Mesenchymal stem cell (in vitro differentiated cells and primary cell): ENCODE measurements around the gene TGM4. TPM values are rescaled to one million over a fixed set of nuclear protein-coding genes. Genes with fewer than 3 reads are reported as not detected.

Source experiments
- DNase-seq: peaks from one replicate; pipeline ENCODE4 v3.0.0-alpha.2; 2013
- H2AFZ ChIP-seq: one replicate; pipeline ENCODE4 v1.6.1; 2013; ENCODE audit warnings: low read depth, mild to moderate bottlenecking, control low read depth, inconsistent platforms, low read length, moderate library complexity
- H2AK5ac ChIP-seq: 2 replicates; pipeline ENCODE4 v1.6.1; 2013; ENCODE audit warnings: low read length, moderate library complexity, mild to moderate bottlenecking, inconsistent platforms; ENCODE audit not compliant: severe bottlenecking
- H2BK120ac ChIP-seq: one replicate; pipeline ENCODE4 v1.6.1; 2013; ENCODE audit warnings: low read depth, mild to moderate bottlenecking, inconsistent platforms, low read length, moderate library complexity
- H2BK12ac ChIP-seq, 2 experiments: one replicate each; pipeline ENCODE4 v1.6.1; 2013; ENCODE audit warnings: inconsistent platforms in 2 of 2, low read length in 2 of 2, mild to moderate bottlenecking in 2 of 2, moderate library complexity in 2 of 2, control low read depth in 1 of 2
- H2BK15ac ChIP-seq: one replicate; pipeline ENCODE4 v1.6.1; 2013; ENCODE audit warnings: mild to moderate bottlenecking, low read depth, inconsistent platforms; ENCODE audit not compliant: poor library complexity, severe bottlenecking
- H2BK5ac ChIP-seq: 2 replicates; pipeline ENCODE4 v1.6.1; 2013; ENCODE audit warnings: low read depth, mild to moderate bottlenecking, low read length, control low read depth, inconsistent platforms; ENCODE audit not compliant: poor library complexity, severe bottlenecking
- H3K14ac ChIP-seq, 2 experiments: one replicate each; pipeline ENCODE4 v1.6.1; 2013; ENCODE audit warnings: inconsistent platforms in 2 of 2, low read length in 2 of 2, control low read depth in 1 of 2, mild to moderate bottlenecking in 1 of 2, moderate library complexity in 1 of 2
- H3K18ac ChIP-seq, 2 experiments: one replicate each; pipeline ENCODE4 v1.6.1; 2013; ENCODE audit warnings: inconsistent platforms in 2 of 2, low read length in 2 of 2, control low read depth in 1 of 2, low read depth in 1 of 2, mild to moderate bottlenecking in 1 of 2
- H3K23ac ChIP-seq, 2 experiments: one replicate each; pipeline ENCODE4 v1.6.1; 2013; ENCODE audit warnings: inconsistent platforms in 2 of 2, low read length in 2 of 2, mild to moderate bottlenecking in 2 of 2, moderate library complexity in 2 of 2, control low read depth in 1 of 2
- H3K27ac ChIP-seq: 2 replicates; pipeline ENCODE4 v1.5.1; 2013; ENCODE audit warnings: mild to moderate bottlenecking, moderate library complexity, low read length, control low read depth, inconsistent platforms; ENCODE audit not compliant: poor library complexity, severe bottlenecking
- H3K27me3 ChIP-seq, 2 experiments: 2 replicates each; pipeline versions ENCODE4 v1.6.1 to v1.7.0; 2013; ENCODE audit warnings: low read length in 2 of 2, mild to moderate bottlenecking in 2 of 2, moderate library complexity in 2 of 2, control low read depth in 1 of 2, inconsistent platforms in 1 of 2; ENCODE audit not compliant: control insufficient read depth in 1 of 2, insufficient read depth in 1 of 2
- H3K36me3 ChIP-seq, 2 experiments: 2 replicates each; pipeline versions ENCODE4 v1.6.1 to v1.7.0; 2013; ENCODE audit warnings: low read length in 2 of 2, control low read depth in 1 of 2, inconsistent platforms in 1 of 2, low read depth in 1 of 2, mild to moderate bottlenecking in 1 of 2; ENCODE audit not compliant: insufficient read depth in 2 of 2, control insufficient read depth in 1 of 2
- H3K4ac ChIP-seq, 2 experiments: one replicate each; pipeline ENCODE4 v1.6.1; 2013; ENCODE audit warnings: inconsistent platforms in 2 of 2, low read length in 2 of 2, mild to moderate bottlenecking in 2 of 2, moderate library complexity in 2 of 2, control low read depth in 1 of 2, low read depth in 1 of 2
- H3K4me1 ChIP-seq: 2 replicates; pipeline ENCODE4 v1.6.1; 2013; ENCODE audit warnings: low read depth, low read length, control low read depth; ENCODE audit not compliant: control insufficient read depth, insufficient read depth
- H3K4me2 ChIP-seq: 2 replicates; pipeline ENCODE4 v1.6.1; 2013; ENCODE audit warnings: low read length, mild to moderate bottlenecking, inconsistent platforms; ENCODE audit not compliant: poor library complexity, severe bottlenecking
- H3K4me3 ChIP-seq, 2 experiments: 2 replicates each; pipeline versions ENCODE4 v1.5.1 to v1.7.0; 2013; ENCODE audit warnings: low read length in 2 of 2, mild to moderate bottlenecking in 2 of 2, control low read depth in 1 of 2, low read depth in 1 of 2; ENCODE audit not compliant: insufficient read depth in 1 of 2
- H3K79me1 ChIP-seq: replicated peaks from 2 replicates; pipeline ENCODE4 v1.6.1; 2013; ENCODE audit warnings: mild to moderate bottlenecking, control low read depth, low read length, inconsistent platforms; ENCODE audit not compliant: poor library complexity, severe bottlenecking
- H3K9ac ChIP-seq: 2 replicates; pipeline ENCODE4 v1.7.0; 2013; ENCODE audit warnings: mild to moderate bottlenecking, low read length, moderate library complexity
- H3K9me3 ChIP-seq: 2 replicates; pipeline ENCODE4 v1.7.0; 2013; ENCODE audit warnings: mild to moderate bottlenecking, low read length; ENCODE audit not compliant: control insufficient read depth
- H4K8ac ChIP-seq: one replicate; pipeline ENCODE4 v1.6.1; 2013; ENCODE audit warnings: inconsistent platforms, mild to moderate bottlenecking, low read length, moderate library complexity
- H4K91ac ChIP-seq: one replicate; pipeline ENCODE4 v1.6.1; 2013; ENCODE audit warnings: mild to moderate bottlenecking, low read length, inconsistent platforms
- WGBS: methylation state at CpG from one replicate; pipeline ENCODE4 v1.1.7; 2013; ENCODE audit warnings: mixed read lengths; 5-methylcytosine and 5-hydroxymethylcytosine counted together
- polyA plus RNA-seq, 2 experiments: library from polyadenylated mRNA; stranded (reverse); fragments of 200-250 nt; gene quantifications; one replicate each; pipeline ENCODE4 v1.2.3, GENCODE V29; 2013

Gene TGM4
- polyA plus RNA-seq (2013, experiment 1 of 2) = 0.01 TPM
- polyA plus RNA-seq (2013, experiment 2 of 2) = not detected

- H3K18ac ChIP-seq = no peak within 1 kb of the TSS
- H2BK15ac ChIP-seq = no peak within 1 kb of the TSS
- no peak within 1 kb of the TSS for H3K14ac ChIP-seq
- no peak within 1 kb of the TSS for H3K9ac ChIP-seq
- no peaks in the 10 kb centered on the region for H3K79me1 ChIP-seq
- H2BK12ac ChIP-seq = no peak within 1 kb of the TSS
- H3K36me3 ChIP-seq = no peaks in the 10 kb centered on the region
- H3K4me2 ChIP-seq = no peak within 1 kb of the TSS
- no peaks in the 10 kb centered on the region for H3K4me1 ChIP-seq
- no peak within 1 kb of the TSS for H2BK5ac ChIP-seq
- no peaks in the 10 kb centered on the region for H3K27me3 ChIP-seq
- H3K4ac ChIP-seq = no peak within 1 kb of the TSS
- no peak within 1 kb of the TSS for H4K91ac ChIP-seq
- H2AK5ac ChIP-seq = no peak within 1 kb of the TSS
- 89% methylated on average over 5 of the region's 5 CpGs for WGBS
- H3K23ac ChIP-seq = no peak within 1 kb of the TSS
- H4K8ac ChIP-seq = no peak within 1 kb of the TSS
- no peak within 1 kb of the TSS for H2BK120ac ChIP-seq
- no peak within 1 kb of the TSS for H3K27ac ChIP-seq
- DNase-seq = no peak
- no peak within 1 kb of the TSS for H3K4me3 ChIP-seq
- no peaks in the 10 kb centered on the region for H3K9me3 ChIP-seq
- peak within 1 kb of the TSS; percentile 30 for H2AFZ ChIP-seq
Observed at GRCh38 chr3:44874308-44874707, at the start of gene TGM4. TGM4 (plus strand) TSS chr3:44874608; CDS start chr3:44874679, 71 bp downstream.

GRCh38 chr3:44825264-44825925, 49.0 kb upstream of the TGM4 start:
- Histone ChIP-seq H3K23ac (no peak overlapping the region), H4K91ac (no peak overlapping the region), H2BK120ac (no peak overlapping the region), H4K8ac (no peak overlapping the region), H2BK5ac (no peak overlapping the region), H2AK5ac (no peak overlapping the region), H2AFZ (no peak overlapping the region), H3K9me3 (no peaks in the 10 kb centered on the region), H2BK15ac (no peak overlapping the region), H3K14ac (no peak overlapping the region), H3K27me3 (no peaks in the 10 kb centered on the region), H3K4me2 (no peak overlapping the region), H3K27ac (peak overlapping the region; percentile 48), H3K4me1 (peaks cover 3% of the 10 kb centered on the region), H3K4me3 (no peak overlapping the region), H3K4ac (no peak overlapping the region), H3K79me1 (peaks cover 2% of the 10 kb centered on the region), H3K9ac (peak overlapping the region; percentile 1), H2BK12ac (no peak overlapping the region), H3K36me3 (no peaks in the 10 kb centered on the region), H3K18ac (no peak overlapping the region)
- DNase-seq = peak; percentile 69
- 50% methylated on average over 1 of the region's 2 CpGs for WGBS

GRCh38 chr3:44827196-44827595, 47.2 kb upstream of the TGM4 start:
- no peak overlapping the region for H3K23ac ChIP-seq
- no peaks in the 10 kb centered on the region for H3K36me3 ChIP-seq
- no peak overlapping the region for H3K18ac ChIP-seq
- no peak overlapping the region for H2BK12ac ChIP-seq
- no peak overlapping the region for H4K8ac ChIP-seq
- H2BK120ac ChIP-seq = no peak overlapping the region
- no peak overlapping the region for H3K9ac ChIP-seq
- peaks cover 3% of the 10 kb centered on the region for H3K4me1 ChIP-seq
- no peak overlapping the region for H2BK15ac ChIP-seq
- H3K14ac ChIP-seq = no peak overlapping the region
- H2AFZ ChIP-seq = no peak overlapping the region
- H3K4me2 ChIP-seq = no peak overlapping the region
- H2AK5ac ChIP-seq = no peak overlapping the region
- H3K79me1 ChIP-seq = peaks cover 2% of the 10 kb centered on the region
- no peak overlapping the region for H2BK5ac ChIP-seq
- H4K91ac ChIP-seq = no peak overlapping the region
- no peak overlapping the region for H3K27ac ChIP-seq
- 100% methylated on average over 1 of the region's 3 CpGs for WGBS
- no peak overlapping the region for H3K4ac ChIP-seq
- H3K4me3 ChIP-seq = no peak overlapping the region
- no peak for DNase-seq
- H3K27me3 ChIP-seq = no peaks in the 10 kb centered on the region
- H3K9me3 ChIP-seq = no peaks in the 10 kb centered on the region

GRCh38 chr3:44831232-44831631, 43.2 kb upstream of the TGM4 start:
- H4K91ac ChIP-seq = no peak overlapping the region
- H3K18ac ChIP-seq = no peak overlapping the region
- no peak overlapping the region for H4K8ac ChIP-seq
- H2BK5ac ChIP-seq = no peak overlapping the region
- H3K23ac ChIP-seq = no peak overlapping the region
- peaks cover 0 to 2% of the 10 kb centered on the region in 2 experiments for H3K36me3 ChIP-seq
- H3K9me3 ChIP-seq = no peaks in the 10 kb centered on the region
- 100% methylated on average over 3 of the region's 5 CpGs for WGBS
- H2BK15ac ChIP-seq = no peak overlapping the region
- no peaks in the 10 kb centered on the region for H3K4me1 ChIP-seq
- no peak overlapping the region for H3K9ac ChIP-seq
- H2BK12ac ChIP-seq = no peak overlapping the region
- H3K79me1 ChIP-seq = no peaks in the 10 kb centered on the region
- no peak for DNase-seq
- no peak overlapping the region for H2AFZ ChIP-seq
- H3K27ac ChIP-seq = no peak overlapping the region
- no peaks in the 10 kb centered on the region for H3K27me3 ChIP-seq
- no peak overlapping the region for H2BK120ac ChIP-seq
- H3K4me2 ChIP-seq = no peak overlapping the region
- no peak overlapping the region for H3K4ac ChIP-seq
- no peak overlapping the region for H2AK5ac ChIP-seq
- no peak overlapping the region for H3K4me3 ChIP-seq
- H3K14ac ChIP-seq = no peak overlapping the region
